Measurements from ENCODE around the gene TMPRSS13.
"Not testable (repeated sequence)": the region's sequence is repeated elsewhere in the genome, so short reads cannot be mapped to it uniquely, and the experiment has no call there.

TMPRSS13 gene

DNA sequence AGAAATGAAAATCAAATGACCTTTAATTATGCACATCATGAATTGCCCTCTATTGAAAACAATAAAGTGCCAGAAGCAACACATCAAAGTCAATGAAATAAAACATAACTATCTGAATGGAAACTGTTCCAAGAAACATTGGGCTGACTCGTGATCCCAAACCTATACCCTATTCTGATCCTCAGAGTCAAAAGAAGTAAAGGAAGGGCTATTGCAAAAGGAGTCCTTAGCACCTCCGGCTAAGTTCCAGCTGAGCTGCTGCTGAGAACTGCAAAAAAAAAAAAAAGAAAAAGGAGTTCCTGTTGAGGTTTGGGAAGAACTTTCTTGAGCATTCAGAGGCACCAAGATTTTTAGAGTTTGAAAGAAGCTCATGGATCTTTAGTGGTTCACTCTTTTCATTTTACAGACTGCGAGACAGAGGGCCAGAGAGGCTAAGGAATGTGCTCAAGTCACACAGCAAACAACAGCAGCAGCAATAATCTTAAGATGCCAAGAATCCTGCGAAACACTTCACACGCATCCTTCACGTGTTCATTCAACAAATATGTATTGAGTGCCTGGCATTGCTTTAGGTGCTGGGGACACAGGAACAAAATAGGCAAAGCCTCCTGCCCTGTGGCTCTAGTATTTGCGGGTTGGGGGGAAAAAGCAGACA is 841 bp upstream of the TMPRSS13 start:
- DNase-seq = no peak

DNA sequence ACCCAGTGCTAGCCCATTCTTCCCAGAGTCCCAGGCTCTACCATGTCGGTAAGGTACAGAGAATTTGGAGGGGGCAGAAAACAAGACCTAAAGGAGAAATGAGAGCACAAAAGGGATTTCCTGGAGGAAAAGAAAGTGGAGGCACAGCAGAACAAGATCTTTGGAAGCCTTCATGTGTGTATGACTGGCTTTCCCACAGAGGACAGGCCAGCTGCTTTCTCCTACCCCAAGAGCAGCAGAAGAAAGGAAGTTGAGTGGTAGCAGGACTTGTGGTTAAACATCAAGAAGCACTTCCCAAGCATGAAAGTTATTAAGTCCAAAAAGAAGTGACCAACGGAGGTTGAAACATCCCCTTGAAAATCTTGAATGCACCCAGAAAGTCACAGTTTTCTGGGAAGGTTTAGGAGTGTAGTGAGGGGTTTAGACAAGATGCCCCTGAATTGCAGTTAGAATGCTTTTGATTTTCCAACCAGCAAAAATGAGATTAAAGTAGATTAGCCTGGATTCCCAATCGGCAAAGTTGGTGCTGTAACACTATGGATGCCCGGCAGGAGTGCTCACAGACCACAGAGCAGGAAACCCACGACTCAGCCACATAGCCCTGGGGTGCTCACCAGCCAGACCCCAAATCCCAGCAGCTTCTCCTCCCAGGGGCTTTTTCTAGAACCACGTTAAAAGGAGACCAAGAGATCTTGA is 608 bp downstream of the TMPRSS13 start:
- DNase-seq = no peak

DNA sequence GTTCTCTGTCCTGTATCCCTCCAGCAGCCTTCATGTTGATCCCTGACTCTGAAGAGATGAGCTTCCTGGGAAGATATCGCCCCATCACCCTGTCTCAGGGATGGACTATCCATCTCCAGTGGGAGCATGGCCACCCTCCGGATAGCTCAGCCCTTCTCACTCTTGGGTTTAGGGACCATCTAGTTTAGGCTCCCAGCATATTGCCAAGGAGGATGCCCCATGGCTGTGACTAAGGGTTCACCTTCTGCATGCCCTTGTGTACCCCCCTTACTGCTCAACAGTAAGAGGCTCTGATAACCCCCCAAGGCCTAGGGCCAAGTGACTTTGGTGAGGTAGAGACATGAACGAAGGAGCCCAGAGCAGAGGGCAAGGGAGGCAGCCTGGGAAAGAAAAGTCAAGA is 1.3 kb downstream of the TMPRSS13 start:
- no peak for DNase-seq

DNA sequence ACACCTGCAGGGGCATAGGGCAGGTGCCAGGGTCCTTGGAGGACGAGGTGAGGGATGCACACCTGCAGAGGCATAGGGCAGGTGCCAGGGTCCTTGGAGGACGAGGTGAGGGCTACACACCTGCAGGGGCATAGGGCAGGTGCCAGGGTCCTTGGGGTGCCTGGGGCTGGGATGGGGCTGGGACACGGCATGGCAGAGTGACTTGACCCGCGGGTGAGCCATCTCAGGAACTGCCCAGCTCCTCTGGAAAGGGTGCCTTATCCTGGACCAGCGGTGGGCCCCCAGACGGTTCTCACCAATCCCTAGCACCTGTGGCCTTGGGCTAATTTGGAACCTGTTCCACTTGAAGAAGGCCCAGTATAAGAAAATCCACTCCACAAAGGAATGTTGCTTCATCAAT is 3.0 kb downstream of the TMPRSS13 start:
- DNase-seq = not testable (repeated sequence)

DNA sequence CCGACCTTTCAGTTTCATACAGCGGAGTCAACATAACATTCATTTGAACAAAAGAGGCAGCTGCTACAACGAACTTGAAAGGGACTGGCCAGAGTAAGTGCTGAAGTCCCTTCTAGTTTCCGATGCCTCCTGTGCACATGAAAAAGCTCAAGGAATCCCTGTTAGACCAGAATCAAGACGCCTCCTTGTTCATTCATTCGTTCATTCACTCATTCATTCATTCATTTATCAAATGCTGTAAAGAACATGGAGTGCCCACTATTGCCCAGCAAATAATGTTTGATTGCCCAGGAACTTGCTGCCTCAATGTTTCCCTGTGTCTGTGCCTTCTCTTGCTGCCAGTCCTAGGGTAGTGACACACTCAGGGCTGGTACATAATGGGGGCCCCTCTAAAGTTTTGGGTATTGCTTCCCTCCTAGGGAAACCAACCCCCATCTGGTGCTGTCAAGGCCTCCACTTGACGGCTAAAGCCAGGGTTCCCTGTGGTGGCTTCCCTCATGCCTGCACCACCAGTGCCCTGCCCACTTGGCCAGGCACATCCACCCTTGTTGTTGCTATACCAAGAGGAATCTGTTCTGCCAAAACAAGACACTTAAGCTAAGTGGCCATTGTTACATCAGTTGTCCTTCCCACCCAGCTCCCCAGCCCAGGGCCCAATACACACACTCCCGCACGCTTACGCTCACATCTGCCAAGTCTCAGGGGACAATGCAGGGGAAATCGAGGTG is 3.8 kb downstream of the TMPRSS13 start:
- no peak for DNase-seq

DNA sequence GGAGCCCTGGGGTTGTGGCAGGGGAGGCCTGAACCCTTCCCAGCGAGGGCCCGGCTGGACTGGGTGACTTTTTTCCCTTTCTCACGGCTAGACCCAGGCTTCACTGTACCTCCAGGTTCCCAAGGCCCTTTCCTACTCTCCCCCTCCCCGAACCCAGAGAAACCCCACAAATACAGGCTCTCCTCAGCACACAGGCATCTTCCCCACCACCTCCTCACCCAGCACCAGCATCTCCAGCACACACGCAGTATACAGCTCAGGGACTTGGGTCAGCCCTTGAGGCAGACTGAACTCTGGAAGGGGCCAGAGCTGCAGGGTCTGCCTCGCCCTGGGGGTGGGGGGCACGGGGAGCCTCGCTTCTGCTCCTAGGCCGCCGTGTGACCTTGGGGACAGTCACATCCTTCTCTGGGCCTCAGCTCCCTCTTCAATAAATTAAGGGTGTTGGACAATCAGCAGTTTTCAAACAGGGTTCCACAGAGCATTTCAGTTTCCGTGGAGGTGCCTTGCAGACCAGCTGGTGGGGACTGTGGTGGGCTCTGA is 4.5 kb downstream of the TMPRSS13 start:
- no peak for DNase-seq

DNA sequence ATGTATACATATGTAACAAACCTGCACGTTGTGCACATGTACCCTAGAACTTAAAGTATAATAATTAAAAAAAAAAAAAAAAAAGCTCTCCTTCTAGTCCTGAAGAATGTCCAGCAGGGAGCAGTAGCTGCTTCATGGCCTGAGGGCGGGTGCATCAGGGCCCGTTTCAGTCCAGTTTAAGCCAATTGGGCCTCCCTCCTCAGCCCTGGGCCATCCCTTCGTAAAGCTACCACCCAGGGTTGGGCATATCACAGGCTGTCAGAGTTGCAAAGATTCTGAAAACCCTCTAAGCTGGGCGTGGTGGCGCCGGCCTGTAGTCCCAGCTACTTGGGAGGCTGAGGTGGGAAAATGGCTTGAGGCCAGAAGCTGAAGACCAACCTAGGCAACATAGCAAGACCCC is 5.4 kb downstream of the TMPRSS13 start:
- DNase-seq = no peak

DNA sequence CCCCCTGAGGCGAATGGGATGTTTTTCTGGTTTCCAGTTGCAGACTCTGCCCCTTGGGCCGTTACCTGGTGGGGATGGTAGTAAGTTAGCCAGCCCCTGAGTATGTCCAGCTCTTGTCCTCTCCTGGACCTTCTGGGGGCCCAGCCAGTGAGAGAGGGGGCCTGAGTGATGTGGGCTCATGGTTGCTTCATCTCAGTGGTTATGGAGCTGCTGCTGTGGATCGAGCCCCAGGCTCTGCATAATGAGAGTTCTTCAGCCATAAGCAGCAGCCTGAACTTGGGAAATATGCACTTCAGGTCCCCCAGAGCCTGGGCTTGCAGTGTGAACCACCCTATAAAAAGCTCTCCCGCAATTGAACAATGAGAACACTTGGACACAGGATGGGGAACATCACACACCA is 5.9 kb downstream of the TMPRSS13 start:
- no peak for DNase-seq

DNA sequence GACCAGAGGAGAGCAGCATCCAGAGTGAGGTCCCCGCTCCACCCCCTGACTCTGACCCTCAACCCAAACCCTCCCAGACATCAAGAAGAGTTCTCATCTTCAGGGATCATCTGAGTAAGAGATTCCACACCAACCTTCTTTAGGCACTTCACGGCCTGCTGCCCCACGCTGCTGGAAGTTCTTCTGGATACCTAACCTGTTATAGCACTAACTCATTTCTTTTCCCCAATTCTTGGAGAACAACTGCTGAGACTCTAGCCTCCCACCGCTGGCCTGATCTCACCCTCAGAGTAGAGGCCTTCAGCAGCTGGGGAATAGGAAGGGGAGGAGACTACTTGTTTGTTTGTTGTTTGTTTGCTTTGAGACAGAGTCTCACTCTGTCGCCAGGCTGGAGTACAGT is 7.3 kb downstream of the TMPRSS13 start:
- DNase-seq = no peak

DNA sequence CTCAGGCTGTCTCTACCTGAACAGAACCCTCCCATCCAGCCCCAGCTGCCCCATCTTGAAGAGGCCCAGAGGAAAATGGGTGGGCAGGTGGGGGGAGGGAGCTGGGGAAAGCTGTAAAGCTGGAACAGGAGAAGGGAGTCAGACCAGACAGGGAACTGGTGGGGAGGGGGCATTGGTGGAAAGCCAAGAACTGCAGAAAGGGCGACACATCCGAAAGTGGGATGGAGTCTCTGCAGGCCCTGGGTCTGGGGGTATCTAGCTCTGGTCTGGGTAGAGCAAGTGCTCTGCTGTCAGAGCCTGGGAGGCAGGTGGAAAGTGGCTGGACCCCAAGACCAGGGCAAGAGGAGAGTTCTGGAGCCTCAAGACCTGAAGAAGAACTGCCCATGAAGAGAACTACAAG is 7.7 kb downstream of the TMPRSS13 start:
- no peak for DNase-seq

DNA sequence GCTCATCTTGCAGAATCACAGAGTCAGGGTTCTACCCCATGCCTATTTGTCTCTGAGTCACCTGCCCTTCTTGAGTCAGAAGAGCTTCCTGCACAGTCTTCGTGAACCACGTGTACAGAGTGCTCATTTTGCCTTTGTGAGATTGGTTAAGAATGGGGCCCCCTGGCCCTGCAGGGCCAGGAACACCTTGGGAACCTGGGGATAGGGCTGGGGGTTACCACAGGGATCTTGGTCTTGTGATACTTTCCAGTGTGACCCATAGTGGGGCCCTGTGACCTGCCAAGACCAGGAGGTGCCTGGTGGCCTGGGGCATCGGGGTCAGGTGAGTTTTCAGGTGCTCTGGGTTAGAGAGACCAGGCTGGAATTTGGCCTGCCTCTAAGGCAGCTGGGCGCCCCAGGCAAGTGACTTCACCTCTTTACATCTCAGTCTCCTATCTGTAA is 9.4 kb downstream of the TMPRSS13 start:
- DNase-seq = no peak

DNA sequence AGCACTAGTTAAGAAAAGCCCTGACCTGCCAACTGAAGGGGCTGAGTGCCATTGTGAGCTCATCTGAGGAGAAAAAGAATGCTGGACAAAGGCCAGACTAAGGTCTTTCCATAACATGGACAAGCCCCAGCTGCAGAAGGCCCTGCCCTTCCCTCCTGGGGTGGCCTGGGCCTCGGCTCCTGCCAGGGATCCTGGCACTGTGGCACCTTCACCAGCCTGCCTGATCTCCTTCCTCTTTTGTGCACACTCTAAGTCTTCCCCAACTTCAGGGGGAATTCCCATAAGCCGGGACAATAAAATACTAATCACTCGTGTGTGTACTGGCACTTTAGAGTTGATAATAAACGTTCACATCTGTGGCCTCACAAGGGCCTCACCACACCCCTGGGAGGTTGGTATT is 9.9 kb downstream of the TMPRSS13 start:
- peak; percentile 7 for DNase-seq

DNA sequence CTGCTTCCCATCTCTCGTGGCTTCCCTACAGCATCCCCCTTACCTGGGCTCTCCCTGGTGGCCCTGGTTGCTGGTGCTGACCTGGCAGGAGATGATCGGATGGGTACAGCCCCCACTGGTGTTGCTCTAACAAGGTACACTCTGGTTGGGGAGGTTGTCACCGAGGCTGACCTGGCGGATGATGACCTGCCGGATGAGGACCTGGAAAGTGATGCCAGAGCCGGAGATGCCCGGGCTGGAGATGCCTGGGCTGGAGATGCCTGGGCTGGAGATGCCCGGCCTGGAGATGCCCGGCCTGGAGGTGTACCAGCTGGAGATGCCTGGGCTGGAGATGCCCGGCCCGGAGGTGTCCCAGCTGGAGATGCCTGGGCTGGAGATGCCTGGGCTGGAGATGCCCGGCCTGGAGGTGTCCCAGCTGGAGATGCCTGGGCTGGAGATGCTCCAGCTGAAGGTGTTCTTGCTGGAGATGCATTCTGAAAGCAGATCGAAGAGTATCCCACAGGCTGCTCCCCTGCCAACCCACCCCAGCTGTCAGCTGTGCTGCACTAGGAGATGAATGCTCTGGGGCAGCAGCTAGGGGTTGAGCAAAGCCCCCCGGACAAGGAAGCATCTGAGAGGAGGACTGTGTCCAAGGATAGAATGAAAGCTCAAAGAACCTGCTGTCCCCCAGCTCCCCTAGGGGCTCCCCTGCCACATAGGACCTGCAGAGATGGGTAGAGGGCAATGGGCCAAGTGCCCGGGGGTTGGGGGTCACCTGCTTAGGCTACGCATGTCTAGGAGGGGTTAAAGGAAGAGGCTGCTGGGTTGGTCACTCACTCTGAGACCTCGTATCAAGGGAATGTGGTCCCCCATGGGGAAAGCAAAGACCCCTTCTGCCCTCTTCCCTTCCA is 10.6 kb downstream of the TMPRSS13 start:
- DNase-seq = peak; percentile 35

DNA sequence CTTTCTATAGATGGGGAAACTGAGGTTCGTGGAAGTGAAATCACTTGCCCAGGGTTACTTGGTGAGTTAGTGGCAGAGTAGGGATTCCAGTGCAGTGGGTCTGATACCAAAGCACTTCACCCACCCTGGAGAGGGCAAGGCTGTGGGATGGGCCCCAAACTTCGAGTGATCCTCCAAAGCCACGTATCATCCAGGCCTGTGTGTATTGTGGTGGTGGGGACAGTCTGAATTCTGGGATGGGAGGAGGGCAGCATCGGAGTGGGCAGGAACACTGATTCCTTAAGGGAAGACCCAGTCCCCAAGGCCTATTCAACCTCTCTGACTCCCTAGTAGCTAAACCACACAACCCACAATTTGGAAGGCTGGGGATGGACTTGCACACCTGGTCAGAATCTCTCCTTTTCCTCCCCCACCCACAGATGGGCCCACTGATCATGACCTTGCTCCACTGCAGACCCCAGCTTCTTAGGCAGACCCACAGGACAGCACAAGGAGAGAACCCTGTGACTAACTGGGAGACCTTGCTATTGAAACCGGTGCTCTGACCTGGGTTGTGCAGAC is 11.5 kb downstream of the TMPRSS13 start:
- no peak for DNase-seq

DNA sequence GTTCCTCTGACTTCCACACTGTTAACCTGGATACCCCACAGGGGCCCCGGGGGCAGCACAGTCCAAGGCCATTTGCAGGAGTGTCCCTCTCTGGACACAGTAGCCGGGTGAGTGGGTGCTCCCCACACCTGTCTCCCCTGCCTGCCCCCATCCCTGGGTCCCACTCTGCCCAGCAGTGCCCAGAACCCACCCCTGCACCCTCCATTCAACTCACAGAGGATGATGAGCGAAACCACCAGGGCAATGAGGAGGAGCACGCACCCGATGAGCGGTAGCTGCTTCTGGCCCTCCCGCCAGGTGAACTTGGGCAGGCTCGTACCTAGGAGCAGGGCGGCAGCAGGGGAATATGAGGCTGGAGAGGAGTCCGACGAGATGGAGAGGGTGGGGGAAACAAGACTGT is 12.2 kb downstream of the TMPRSS13 start:
- no peak for DNase-seq

DNA sequence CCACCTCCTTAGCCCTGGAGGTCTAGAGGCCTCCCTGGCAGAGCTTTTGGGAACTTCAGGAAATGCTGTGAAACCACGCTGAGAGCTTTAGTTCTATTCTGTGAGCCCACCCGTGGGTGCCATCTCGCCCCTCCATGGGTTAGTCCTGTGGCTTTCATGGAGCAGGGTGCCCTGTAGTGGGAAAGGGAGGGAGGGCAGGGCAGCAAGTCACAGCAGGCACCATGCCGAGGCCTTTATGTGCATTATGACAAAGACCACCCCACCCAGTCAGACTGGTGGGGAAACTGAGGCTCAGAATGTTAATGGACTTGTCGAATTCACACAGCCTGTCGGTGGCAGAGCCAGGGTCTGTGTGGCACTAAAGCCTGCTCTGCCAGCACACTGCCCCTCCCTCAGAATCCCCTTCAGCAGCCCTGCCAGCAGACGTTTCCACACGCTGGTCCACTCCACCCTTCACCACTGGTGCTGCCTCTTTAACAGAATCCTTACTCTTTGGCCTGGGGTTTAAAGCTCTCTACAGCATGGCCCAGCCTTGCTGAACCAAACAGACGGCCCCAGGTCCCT is 13.4 kb downstream of the TMPRSS13 start:
- DNase-seq = no peak

DNA sequence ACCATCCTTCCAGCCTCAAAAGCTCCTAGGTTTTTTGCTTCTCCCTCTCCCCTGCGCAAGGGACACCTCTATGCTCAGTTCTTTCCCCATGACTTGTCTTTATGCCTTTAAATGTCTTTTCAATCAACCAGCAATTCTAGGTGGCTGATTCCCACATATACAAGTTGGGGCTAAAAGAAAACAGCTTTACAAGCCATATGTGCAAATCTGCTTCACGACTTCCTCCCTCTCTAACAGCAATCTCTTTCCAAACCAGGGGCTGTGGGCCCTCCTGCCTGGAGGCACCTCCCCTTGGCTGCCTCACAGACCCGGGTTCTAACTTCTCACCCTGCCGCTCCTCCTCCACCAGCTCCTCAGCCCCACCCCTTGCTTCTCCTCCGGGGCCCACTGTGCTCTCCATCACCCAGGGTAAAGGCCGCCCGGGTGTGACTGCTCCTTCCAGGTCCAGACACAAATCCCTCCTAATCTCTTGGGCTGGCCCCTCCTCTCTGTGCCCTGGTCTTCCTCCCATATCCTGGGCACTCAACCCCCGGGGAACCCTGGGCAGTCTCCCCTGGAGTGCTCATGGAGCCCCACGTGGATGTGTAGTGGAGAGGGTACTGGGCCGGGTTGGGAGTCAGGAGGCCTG is 14.1 kb downstream of the TMPRSS13 start:
- DNase-seq = no peak

DNA sequence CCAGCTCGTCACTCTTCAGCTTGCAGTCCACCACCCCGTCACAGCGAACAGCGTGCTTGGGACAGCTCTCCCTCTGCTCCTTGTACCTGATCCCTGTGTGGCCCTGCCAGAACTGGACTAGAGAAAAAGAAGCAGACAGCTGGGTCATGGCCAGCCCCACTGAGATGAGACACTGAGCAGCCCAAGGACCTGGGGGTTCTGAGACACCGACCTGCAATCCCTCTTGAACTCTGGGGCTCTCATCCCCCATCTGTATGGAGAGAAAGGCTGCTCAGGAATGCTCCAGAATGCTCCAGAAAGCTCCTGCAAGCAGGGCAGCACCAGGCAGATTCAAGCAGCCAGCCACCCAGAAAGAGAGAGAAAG is 14.8 kb downstream of the TMPRSS13 start:
- peak; percentile 9 for DNase-seq

DNA sequence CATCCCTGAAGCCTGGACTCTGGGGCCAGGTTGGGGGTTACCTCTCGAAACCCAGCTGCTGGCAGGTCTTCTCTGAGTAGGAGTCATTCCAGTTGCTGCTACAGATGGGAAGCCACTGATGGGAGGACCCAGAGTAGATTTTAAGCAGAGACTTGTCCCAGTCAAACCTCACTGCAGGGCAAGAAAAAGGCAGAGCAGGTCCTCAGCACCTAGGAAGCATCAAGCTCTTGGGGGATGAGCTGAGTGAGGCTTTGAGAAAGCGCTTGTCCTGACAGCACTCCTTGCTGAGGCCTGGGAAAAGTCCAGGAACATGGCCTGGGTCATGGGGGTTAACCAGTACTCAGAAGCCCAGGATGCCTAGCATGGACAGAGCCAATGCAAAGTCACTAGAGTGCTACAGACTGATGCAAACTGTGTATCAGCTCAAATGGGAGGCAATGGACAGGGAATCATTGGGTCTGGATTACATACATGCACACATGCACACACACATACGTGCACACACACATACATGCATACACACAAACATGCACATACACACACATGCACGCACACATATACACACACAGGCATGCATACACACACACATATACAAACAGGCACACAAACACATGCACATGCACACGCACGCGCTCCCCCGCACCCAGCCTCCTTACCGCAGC is 15.3 kb downstream of the TMPRSS13 start:
- DNase-seq = no peak

DNA sequence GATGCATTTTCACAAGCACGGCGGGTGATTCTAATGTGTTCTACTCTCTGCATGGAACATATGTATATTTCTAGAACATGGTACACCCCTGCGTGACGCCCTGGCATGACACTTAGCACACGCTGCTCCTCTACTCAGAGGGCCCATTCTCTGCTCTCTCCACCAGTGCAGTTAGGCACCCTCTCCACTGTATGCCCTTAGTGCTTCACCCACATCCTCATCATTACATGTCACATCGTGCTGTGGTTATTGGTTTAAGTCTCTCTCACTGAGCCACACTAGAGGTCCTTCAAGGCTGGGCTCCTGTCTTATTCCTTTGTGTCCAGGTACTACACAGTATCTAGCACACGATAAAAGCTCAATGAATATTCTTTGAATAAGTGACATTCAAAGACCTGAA is 16.7 kb downstream of the TMPRSS13 start:
- DNase-seq = no peak

DNA sequence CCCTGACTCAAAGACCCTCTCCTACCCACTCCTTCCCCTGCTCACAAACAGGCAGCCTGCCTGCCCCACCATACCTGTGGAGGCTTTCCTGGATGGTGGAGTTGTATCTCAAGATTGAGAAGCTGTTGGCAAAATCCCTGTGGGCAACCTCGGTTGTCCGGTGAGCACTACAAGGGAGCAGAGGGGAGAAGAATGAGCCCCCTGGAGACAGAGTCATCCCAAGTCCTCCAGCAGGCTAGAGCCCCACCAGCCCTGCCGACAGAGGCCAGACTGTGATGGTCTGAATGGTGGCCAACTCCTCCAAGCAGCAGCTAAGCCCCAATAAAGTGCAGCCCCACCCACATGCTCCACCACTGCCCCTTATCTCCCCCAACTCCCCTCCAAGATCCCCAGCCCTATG is 17.5 kb downstream of the TMPRSS13 start:
- peak; percentile 34 for DNase-seq

Data from right forelimb (tissue), 1 donor.